Uterus (tissue), 2 donors: Measurements from ENCODE around the gene TFEC.

Source experiments
- POLR2A ChIP-seq, 2 donors: fragments of 450-650 bp; IDR thresholded peaks; one replicate each; pipeline ENCODE4 v1.6.1; 2016; ENCODE audit warnings: antibody characterized with exemption in 2 of 2, mild to moderate bottlenecking in 1 of 2, moderate library complexity in 1 of 2
- TF ChIP-seq, protein P1 (sequence below), 4 experiments: fragments of 200-600 bp in 2 of 4; fragments of 450-650 bp in 2 of 4; sonication (generic) in 2 of 4; IDR thresholded peaks; one replicate each; pipeline ENCODE4 v1.5.1; 2016 to 2019; ENCODE audit warnings: antibody characterized with exemption in 4 of 4, mild to moderate bottlenecking in 2 of 4, moderate library complexity in 1 of 4

DNA sequence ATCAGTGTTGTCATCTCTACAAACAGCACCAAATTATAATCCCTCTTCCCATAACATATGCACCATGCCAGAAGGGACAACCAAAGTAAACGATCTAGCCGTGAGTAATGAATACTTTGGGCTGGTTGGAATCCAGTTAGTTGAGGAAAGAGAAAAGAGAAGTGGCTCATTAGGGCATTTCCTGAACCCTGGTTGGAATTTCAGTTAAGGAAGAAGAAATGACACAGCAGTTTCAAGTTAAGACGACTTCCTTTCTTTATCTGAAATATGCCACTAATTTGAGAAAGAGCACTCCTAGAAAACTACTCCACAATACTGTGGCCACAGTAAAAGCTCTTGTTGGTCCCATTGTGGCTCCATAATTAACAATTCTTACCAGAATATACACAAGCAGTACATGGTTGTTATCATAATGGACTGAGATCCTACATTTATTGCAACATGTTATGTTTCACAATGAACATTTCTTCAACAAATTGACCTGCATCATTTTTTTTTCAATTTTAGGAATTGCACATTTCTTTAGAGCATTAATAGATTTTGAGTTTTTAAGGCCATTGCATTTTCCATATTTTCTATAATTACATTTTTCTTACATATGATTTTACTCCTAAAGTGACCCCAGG lies at the start of gene TFEC:
- no peak for TF ChIP-seq POLR2A (IDR thresholded peaks at IDR 0.05)
- TF ChIP-seq, protein P1, sequence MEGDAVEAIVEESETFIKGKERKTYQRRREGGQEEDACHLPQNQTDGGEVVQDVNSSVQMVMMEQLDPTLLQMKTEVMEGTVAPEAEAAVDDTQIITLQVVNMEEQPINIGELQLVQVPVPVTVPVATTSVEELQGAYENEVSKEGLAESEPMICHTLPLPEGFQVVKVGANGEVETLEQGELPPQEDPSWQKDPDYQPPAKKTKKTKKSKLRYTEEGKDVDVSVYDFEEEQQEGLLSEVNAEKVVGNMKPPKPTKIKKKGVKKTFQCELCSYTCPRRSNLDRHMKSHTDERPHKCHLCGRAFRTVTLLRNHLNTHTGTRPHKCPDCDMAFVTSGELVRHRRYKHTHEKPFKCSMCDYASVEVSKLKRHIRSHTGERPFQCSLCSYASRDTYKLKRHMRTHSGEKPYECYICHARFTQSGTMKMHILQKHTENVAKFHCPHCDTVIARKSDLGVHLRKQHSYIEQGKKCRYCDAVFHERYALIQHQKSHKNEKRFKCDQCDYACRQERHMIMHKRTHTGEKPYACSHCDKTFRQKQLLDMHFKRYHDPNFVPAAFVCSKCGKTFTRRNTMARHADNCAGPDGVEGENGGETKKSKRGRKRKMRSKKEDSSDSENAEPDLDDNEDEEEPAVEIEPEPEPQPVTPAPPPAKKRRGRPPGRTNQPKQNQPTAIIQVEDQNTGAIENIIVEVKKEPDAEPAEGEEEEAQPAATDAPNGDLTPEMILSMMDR (IDR thresholded peaks at IDR 0.05) = no peak
